ENCODE measurements around the gene PARL.

DNA sequence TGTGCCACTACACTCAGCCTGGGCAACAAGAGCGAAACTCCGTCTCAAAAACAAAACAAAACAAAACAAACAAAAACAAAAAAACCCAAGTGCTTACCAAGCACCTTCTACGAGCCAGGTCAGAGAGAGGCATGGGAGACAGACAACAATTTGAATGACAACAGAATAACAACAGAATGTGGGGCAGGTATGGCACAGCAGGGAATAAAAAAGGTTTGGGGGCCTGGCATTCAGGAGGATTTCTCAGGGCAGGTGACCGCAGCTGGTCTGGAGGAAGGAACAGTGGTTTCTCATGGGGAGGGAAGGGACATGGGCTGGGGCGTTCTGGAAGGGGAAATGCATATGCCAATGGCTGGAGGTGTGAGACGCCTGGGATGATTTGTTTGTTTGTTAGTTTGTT, 22.5 kb upstream of the PARL start:
- TF ChIP-seq, protein P1, sequence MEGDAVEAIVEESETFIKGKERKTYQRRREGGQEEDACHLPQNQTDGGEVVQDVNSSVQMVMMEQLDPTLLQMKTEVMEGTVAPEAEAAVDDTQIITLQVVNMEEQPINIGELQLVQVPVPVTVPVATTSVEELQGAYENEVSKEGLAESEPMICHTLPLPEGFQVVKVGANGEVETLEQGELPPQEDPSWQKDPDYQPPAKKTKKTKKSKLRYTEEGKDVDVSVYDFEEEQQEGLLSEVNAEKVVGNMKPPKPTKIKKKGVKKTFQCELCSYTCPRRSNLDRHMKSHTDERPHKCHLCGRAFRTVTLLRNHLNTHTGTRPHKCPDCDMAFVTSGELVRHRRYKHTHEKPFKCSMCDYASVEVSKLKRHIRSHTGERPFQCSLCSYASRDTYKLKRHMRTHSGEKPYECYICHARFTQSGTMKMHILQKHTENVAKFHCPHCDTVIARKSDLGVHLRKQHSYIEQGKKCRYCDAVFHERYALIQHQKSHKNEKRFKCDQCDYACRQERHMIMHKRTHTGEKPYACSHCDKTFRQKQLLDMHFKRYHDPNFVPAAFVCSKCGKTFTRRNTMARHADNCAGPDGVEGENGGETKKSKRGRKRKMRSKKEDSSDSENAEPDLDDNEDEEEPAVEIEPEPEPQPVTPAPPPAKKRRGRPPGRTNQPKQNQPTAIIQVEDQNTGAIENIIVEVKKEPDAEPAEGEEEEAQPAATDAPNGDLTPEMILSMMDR (conservative IDR thresholded peaks at IDR 0.05 in 1 of 2, IDR thresholded peaks at IDR 0.05 in 1 of 2; ENCODE audit: low read depth in 1 of 2, low read length in 2 of 2) = no peak
- no peak for TF ChIP-seq EZH2 (IDR thresholded peaks at IDR 0.05; ENCODE audit: low read length, missing control alignments)
